SU-DHL-6 (cell line): ENCODE results near the gene ACOX2.
A peak's percentile ranks its signal among the peaks of the same experiment; 100 is the strongest.

Experiments used
- H2AFZ ChIP-seq: fragments of 200-600 bp; sonication (generic); 2 replicates; pipeline ENCODE4 v1.6.1; 2014; ENCODE audit warnings: low read depth, mild to moderate bottlenecking, moderate library complexity, mixed read lengths, antibody characterized with exemption, low read length; ENCODE audit not compliant: severe bottlenecking
- H3F3A ChIP-seq: fragments of 200-600 bp; shearing (Covaris generic); 2 replicates; pipeline ENCODE4 v1.6.0; 2016; ENCODE audit warnings: antibody characterized with exemption, mild to moderate bottlenecking; ENCODE audit not compliant: insufficient read depth
- H3K27ac ChIP-seq: fragments of 200-600 bp; sonication (generic); 2 replicates; pipeline ENCODE4 v1.5.1; 2016; ENCODE audit warnings: low read depth, mild to moderate bottlenecking, low read length, moderate library complexity, mixed read lengths
- H3K27me3 ChIP-seq: fragments of 200-600 bp; sonication (generic), shearing (Covaris generic); 2 replicates; pipeline ENCODE4 v1.6.0; 2014; ENCODE audit warnings: mild to moderate bottlenecking, low read length
- H3K36me3 ChIP-seq: fragments of 200-600 bp; sonication (generic); 2 replicates; pipeline ENCODE4 v1.6.1; 2014; ENCODE audit warnings: mild to moderate bottlenecking, low read length, mixed read lengths
- H3K4me2 ChIP-seq: fragments of 300-600, 200-600 bp; shearing (Covaris generic), sonication (generic); 2 replicates; pipeline ENCODE4 v1.6.0; 2014; ENCODE audit warnings: low read length, low read depth, mild to moderate bottlenecking; ENCODE audit not compliant: poor library complexity, severe bottlenecking
- H3K4me3 ChIP-seq: fragments of 200-600 bp; sonication (generic); 2 replicates; pipeline ENCODE4 v1.5.1; 2014; ENCODE audit warnings: antibody characterized with exemption, low read length, mild to moderate bottlenecking, mixed read lengths; ENCODE audit not compliant: insufficient read depth, poor library complexity, severe bottlenecking
- H3K79me2 ChIP-seq: fragments of 200-600 bp; sonication (generic); 2 replicates; pipeline ENCODE4 v1.6.1; 2014; ENCODE audit warnings: mild to moderate bottlenecking, low read length, moderate library complexity; ENCODE audit not compliant: insufficient read depth
- H3K9ac ChIP-seq: fragments of 200-600 bp; sonication (generic); 2 replicates; pipeline ENCODE4 v1.7.0; 2014; ENCODE audit warnings: mild to moderate bottlenecking, low read length
- H3K9me2 ChIP-seq: fragments of 200-600 bp; sonication (generic); replicated peaks from 2 replicates; pipeline ENCODE4 v1.6.1; 2014; ENCODE audit warnings: low read length; ENCODE audit not compliant: insufficient read depth
- H3K9me3 ChIP-seq: fragments of 200-600 bp; sonication (generic); 2 replicates; pipeline ENCODE4 v1.6.1; 2014; ENCODE audit warnings: low read length, mixed read lengths; ENCODE audit not compliant: insufficient read depth
- H4K20me1 ChIP-seq: fragments of 200-600 bp; sonication (generic); 2 replicates; pipeline ENCODE4 v1.6.1; 2014; ENCODE audit warnings: low read depth, mild to moderate bottlenecking, antibody characterized with exemption, low read length, moderate library complexity, mixed read lengths
- CTCF ChIP-seq: fragments of 200-600 bp; sonication (generic); IDR thresholded peaks from one replicate; pipeline ENCODE4 v1.5.1; 2017; ENCODE audit warnings: antibody characterized with exemption, mild to moderate bottlenecking, low read length, moderate library complexity; ENCODE audit not compliant: insufficient read depth, poor library complexity, severe bottlenecking
- EZH2phosphoT487 ChIP-seq: fragments of 200-600 bp; sonication (generic), shearing (Covaris generic); conservative IDR thresholded peaks from 2 replicates; pipeline ENCODE4 v1.6.1; 2018; ENCODE audit warnings: mild to moderate bottlenecking, antibody characterized with exemption, low read length, moderate library complexity, mixed read lengths

The ACOX2 gene

GRCh38 chr3:58536501-58537411 is at the start of gene ACOX2:
TSS of gene ACOX2 (minus strand) at chr3:58537190. CDS start at chr3:58535106, 2,084 bp downstream.
- H3K4me3 ChIP-seq, result no peak within 1 kb of the TSS
- H3K36me3 ChIP-seq, result no peaks in the 10 kb centered on the region
- no peaks in the 10 kb centered on the region for H4K20me1 ChIP-seq
- H3F3A ChIP-seq, result no peaks in the 10 kb centered on the region
- H3K4me2 ChIP-seq, result no peak within 1 kb of the TSS
- TF ChIP-seq CTCF, result no peak
- no peak for TF ChIP-seq EZH2phosphoT487
- H2AFZ ChIP-seq, result no peak within 1 kb of the TSS
- no peaks in the 10 kb centered on the region for H3K9me2 ChIP-seq
- no peak within 1 kb of the TSS for H3K27ac ChIP-seq
- H3K79me2 ChIP-seq, result no peaks in the 10 kb centered on the region
- H3K9me3 ChIP-seq, result no peaks in the 10 kb centered on the region
- H3K27me3 ChIP-seq, result no peaks in the 10 kb centered on the region
- no peak within 1 kb of the TSS for H3K9ac ChIP-seq

DNA sequence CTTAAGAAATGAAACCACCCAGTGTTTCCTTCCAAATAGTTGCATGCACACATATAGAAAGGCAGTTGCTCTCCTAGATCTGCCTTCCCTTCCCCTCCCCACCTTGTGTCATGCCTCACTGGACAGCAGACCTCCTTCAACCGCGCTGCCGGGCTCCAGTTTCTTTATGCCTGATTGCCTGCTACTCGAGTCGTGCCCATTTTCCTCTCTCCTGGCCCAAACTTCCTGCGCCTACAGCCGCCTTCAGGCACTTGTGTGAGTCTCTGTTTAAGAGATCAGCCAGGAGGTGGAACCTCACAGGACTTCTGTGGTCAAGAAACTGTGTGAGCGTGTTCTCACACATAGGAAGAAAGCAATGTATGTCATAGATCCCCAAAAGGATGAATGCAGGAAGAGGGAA is 49.0 kb upstream of the ACOX2 start:
- Histone ChIP-seq H3K27me3 (no peaks in the 10 kb centered on the region), H2AFZ (no peak overlapping the region), H4K20me1 (no peaks in the 10 kb centered on the region), H3F3A (no peaks in the 10 kb centered on the region), H3K9ac (no peak overlapping the region), H3K9me3 (no peaks in the 10 kb centered on the region), H3K4me2 (peak overlapping the region; percentile 13), H3K9me2 (no peaks in the 10 kb centered on the region), H3K36me3 (no peaks in the 10 kb centered on the region), H3K27ac (no peak overlapping the region), H3K79me2 (no peaks in the 10 kb centered on the region), H3K4me3 (no peak overlapping the region)
- TF ChIP-seq CTCF (no peak), EZH2phosphoT487 (no peak)

- Histone ChIP-seq H3F3A (no peaks in the 10 kb centered on the region), H3K9ac (no peak overlapping the region), H3K36me3 (no peaks in the 10 kb centered on the region), H2AFZ (no peak overlapping the region), H3K4me2 (peak overlapping the region; percentile 13), H3K9me3 (no peaks in the 10 kb centered on the region), H3K79me2 (no peaks in the 10 kb centered on the region), H3K27me3 (no peaks in the 10 kb centered on the region), H3K27ac (no peak overlapping the region), H3K4me3 (no peak overlapping the region), H3K9me2 (no peaks in the 10 kb centered on the region), H4K20me1 (no peaks in the 10 kb centered on the region)
- TF ChIP-seq EZH2phosphoT487 (no peak), CTCF (no peak)
Measured at GRCh38 chr3:58585005-58585786, 48.2 kb upstream of the ACOX2 start.
